Sigmoid colon (tissue), 7 donors: Measurements from ENCODE around the gene TTYH1. TPM values are rescaled to one million over a fixed set of nuclear protein-coding genes. Genes with fewer than 3 reads are reported as not detected.
A peak's percentile ranks its signal among the peaks of the same experiment; 100 is the strongest.

Experiments used
- DNase-seq: peaks from one replicate; pipeline ENCODE4 v3.0.0-alpha.2; 2019
- H3K27ac ChIP-seq, 4 donors: fragments of 200-600 bp; sonication (generic); one replicate each; pipeline ENCODE4 v1.5.1; 2016 to 2019; ENCODE audit warnings: mild to moderate bottlenecking in 1 of 4
- H3K27me3 ChIP-seq, 3 donors: fragments of 200-600 bp; sonication (generic); one replicate each; pipeline ENCODE4 v1.5.1; 2019; ENCODE audit warnings: mild to moderate bottlenecking in 1 of 3
- H3K36me3 ChIP-seq, 4 donors: fragments of 200-600 bp; sonication (generic); one replicate each; pipeline ENCODE4 v1.5.1; 2016 to 2019
- H3K4me1 ChIP-seq, 4 donors: fragments of 200-600 bp; sonication (generic); one replicate each; pipeline ENCODE4 v1.5.1; 2017 to 2019
- H3K4me3 ChIP-seq, 4 donors: fragments of 200-600 bp; sonication (generic); one replicate each; pipeline ENCODE4 v1.5.1; 2017 to 2019; ENCODE audit warnings: mild to moderate bottlenecking in 2 of 4, moderate library complexity in 1 of 4
- H3K9me3 ChIP-seq, 4 donors: fragments of 200-600 bp in 3 of 4; sonication (generic) in 3 of 4; one replicate each; pipeline versions ENCODE4 v1.5.1 to v1.6.1; 2013 to 2019
- CTCF ChIP-seq, 4 experiments: fragments of 450-650 bp in 3 of 4; fragments of 200-600 bp in 1 of 4; IDR thresholded peaks; one replicate each; pipeline ENCODE4 v1.5.1; 2016 to 2019; ENCODE audit warnings: antibody characterized with exemption in 4 of 4, mild to moderate bottlenecking in 3 of 4, moderate library complexity in 2 of 4
- EP300 ChIP-seq, 4 donors: sonication (generic); formaldehyde crosslinking; IDR thresholded peaks; one replicate each; pipeline ENCODE4 v1.6.1; 2017; ENCODE audit warnings: antibody characterized with exemption in 4 of 4
- POLR2A ChIP-seq, 2 donors: fragments of 450-650 bp; IDR thresholded peaks; one replicate each; pipeline ENCODE4 v1.6.1; 2016; ENCODE audit warnings: antibody characterized with exemption in 2 of 2, mild to moderate bottlenecking in 2 of 2, moderate library complexity in 2 of 2
- POLR2AphosphoS5 ChIP-seq, 4 donors: sonication (generic); formaldehyde crosslinking; IDR thresholded peaks; one replicate each; pipeline ENCODE4 v1.6.1; 2017; ENCODE audit warnings: antibody characterized with exemption in 4 of 4
- WGBS, 2 donors: extraction: QIAGEN DNeasy Blood & Tissue Kit; methylation state at CpG; one replicate each; pipeline ENCODE4 v1.1.7; 2013; 5-methylcytosine and 5-hydroxymethylcytosine counted together
- intact Hi-C: fragments of 100-400 bp; cut with DNase I; formaldehyde crosslinking; loops from one replicate; pipeline ENCODE4 v1.15.1; 2023
- polyA plus RNA-seq, 3 donors: library from polyadenylated mRNA; stranded (reverse); fragments of 200-250 nt; gene quantifications; one replicate each; pipeline ENCODE4 v1.2.3, GENCODE V29; 2013
- total RNA-seq, 4 donors: library from RNA; depleted of rRNA; stranded (reverse); fragments of >200 nt; gene quantifications; one replicate each; pipeline ENCODE4 v1.1.0, GENCODE V29; 2016
- donor health status: healthy with polysubstance abuse.
- donor health status: Bipolar disorder and iron deficiency.
- donor health status: healthy.

Gene TTYH1
- total and polyA plus RNA-seq, 7 donors, result 0.23 to 5.4 (median 2.5) TPM

GRCh38 chr19:54411033-54411432 is 4.2 kb upstream of the TTYH1 start:
- DNase-seq, result no peak
- TF ChIP-seq POLR2A (IDR thresholded peaks at IDR 0.05) (no peak), EP300 (IDR thresholded peaks at IDR 0.05) (no peak), CTCF (IDR thresholded peaks at IDR 0.05) (no peak)
- Histone ChIP-seq H3K27me3 (peaks cover 18 to 43% (median 19%) of the 10 kb centered on the region in 3 donors), H3K4me3 (no peak overlapping the region), H3K36me3 (no peaks in the 10 kb centered on the region), H3K27ac (no peak overlapping the region), H3K4me1 (peaks cover 0 to 6% (median 0%) of the 10 kb centered on the region in 4 donors), H3K9me3 (no peaks in the 10 kb centered on the region)
- intact Hi-C loops, result no loop called here

- no peak for DNase-seq
- Histone ChIP-seq H3K9me3 (no peaks in the 10 kb centered on the region), H3K36me3 (no peaks in the 10 kb centered on the region), H3K27ac (no peak overlapping the region), H3K27me3 (peaks cover 29 to 61% (median 31%) of the 10 kb centered on the region in 3 donors), H3K4me3 (no peak overlapping the region), H3K4me1 (peaks cover 0 to 6% (median 0%) of the 10 kb centered on the region in 4 donors)
- intact Hi-C loops, result no loop called here
- no peak for TF ChIP-seq CTCF (IDR thresholded peaks at IDR 0.05)
- no peak for TF ChIP-seq EP300 (IDR thresholded peaks at IDR 0.05)
- TF ChIP-seq POLR2AphosphoS5 (IDR thresholded peaks at IDR 0.05), result no peak
- TF ChIP-seq POLR2A (IDR thresholded peaks at IDR 0.05), result no peak
- WGBS, 2 donors, result 72 to 80% methylated on average over 4 of the region's 4 CpGs
Measured at GRCh38 chr19:54412877-54413276, 2.4 kb upstream of the TTYH1 start.

GRCh38 chr19:54414156-54414555 is 1.1 kb upstream of the TTYH1 start:
- 88 to 91% methylated on average over 4 of the region's 4 CpGs for WGBS, 2 donors
- H3K27me3 ChIP-seq, result peaks cover 31 to 73% (median 33%) of the 10 kb centered on the region in 3 donors
- no peaks in the 10 kb centered on the region for H3K36me3 ChIP-seq
- no peak for TF ChIP-seq CTCF (IDR thresholded peaks at IDR 0.05)
- TF ChIP-seq POLR2AphosphoS5 (IDR thresholded peaks at IDR 0.05), result no peak
- no peak for DNase-seq
- H3K9me3 ChIP-seq, result no peaks in the 10 kb centered on the region
- H3K4me3 ChIP-seq, result no peak overlapping the region
- peaks cover 0 to 16% (median 0%) of the 10 kb centered on the region in 4 donors for H3K4me1 ChIP-seq
- no peak overlapping the region for H3K27ac ChIP-seq
- intact Hi-C loops, result no loop called here

- no peak for DNase-seq
- intact Hi-C loops, result no loop called here
- Histone ChIP-seq H3K4me3 (peak overlapping the region in 3 of 4 donors; percentile 36 to 39 (median 38)), H3K4me1 (peaks cover 0 to 24% (median 5%) of the 10 kb centered on the region in 4 donors), H3K27me3 (peaks cover 41 to 87% (median 52%) of the 10 kb centered on the region in 3 donors), H3K9me3 (no peaks in the 10 kb centered on the region), H3K36me3 (no peaks in the 10 kb centered on the region), H3K27ac (peak overlapping the region in 1 of 4 donors; percentile 49)
- TF ChIP-seq EP300 (IDR thresholded peaks at IDR 0.05) (no peak), POLR2A (IDR thresholded peaks at IDR 0.05) (no peak), CTCF (IDR thresholded peaks at IDR 0.05) (no peak), POLR2AphosphoS5 (IDR thresholded peaks at IDR 0.05) (no peak)
- WGBS, 2 donors, result 8 to 10% methylated on average over 28 of the region's 28 CpGs
Measured at GRCh38 chr19:54415901-54416673, 823 bp downstream of the TTYH1 start.
